DMS153 treated with DMSO at 0.1 percent for 48 hours (cell line): ENCODE measurements around the gene RPS15.
"Not testable (repeated sequence)": the region's sequence is repeated elsewhere in the genome, so short reads cannot be mapped to it uniquely, and the experiment has no call there.

Experiments
- DNase-seq: peaks from one replicate; lab custom pipeline; 2025; ENCODE audit not compliant: unreplicated experiment; lab: John Stamatoyannopoulos, UW

The RPS15 gene

DNA sequence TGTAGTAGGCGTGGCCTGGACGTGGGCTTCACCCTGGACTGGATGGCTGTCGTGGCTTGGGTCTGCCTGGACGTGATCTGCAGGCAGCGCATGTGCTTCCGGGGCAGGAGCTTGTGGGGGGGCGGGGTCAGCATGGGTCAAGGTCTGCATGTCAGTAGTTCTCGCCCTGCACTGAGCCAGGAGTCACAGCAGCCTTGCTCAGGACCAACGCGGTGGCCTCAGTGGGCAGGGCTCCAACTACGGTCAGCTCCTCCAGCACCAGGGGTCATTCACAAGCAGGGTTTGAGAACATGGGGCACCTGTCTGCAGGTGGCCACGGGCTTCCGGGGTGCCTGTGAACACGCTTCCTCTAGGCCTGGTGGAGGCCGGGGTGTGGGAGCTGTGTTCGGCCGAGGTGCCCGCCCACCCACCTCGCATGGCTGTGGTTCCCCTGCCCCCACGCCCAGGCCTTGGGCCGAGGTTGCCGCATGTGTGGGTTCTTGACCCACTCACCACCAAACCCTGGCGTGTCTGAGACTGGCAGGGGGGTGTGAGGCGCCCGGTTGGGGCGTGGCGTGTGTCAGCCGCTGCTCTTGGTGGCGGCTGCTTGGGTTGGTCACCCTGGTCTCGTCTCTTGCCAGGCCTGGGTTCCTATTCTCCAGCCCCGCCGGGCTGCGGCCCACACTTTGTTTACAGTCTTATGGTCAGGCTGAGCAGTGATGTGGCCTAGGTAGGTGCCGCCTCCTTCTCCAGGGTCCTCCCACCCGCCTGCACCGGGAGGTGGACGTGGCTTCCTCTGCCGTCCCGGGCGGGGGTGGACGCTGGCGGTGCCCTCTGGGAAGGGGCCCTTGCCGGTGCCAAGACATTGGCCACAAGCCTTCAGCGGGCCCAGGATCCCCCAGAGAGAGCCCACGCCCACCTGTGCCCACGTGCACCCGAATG, 4.8 kb upstream of the RPS15 start:
- DNase-seq: no peak

DNA sequence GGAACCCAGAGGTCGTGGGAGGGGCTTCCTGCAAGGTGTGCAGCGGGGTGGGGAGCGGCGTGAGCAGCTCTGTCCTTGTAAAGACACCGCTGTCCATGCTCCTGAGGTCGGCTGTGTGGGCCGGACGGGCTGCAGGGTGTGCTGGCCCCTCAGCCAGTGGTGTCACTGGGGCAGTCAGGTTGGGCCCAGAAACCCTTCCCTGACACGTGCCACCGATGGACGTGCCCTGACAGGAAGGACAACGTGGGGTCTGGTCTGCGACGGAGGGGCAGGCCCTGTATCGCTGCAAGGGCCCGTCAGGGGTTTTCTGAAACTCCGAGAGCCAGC, 4.2 kb upstream of the RPS15 start:
- no peak for DNase-seq

DNA sequence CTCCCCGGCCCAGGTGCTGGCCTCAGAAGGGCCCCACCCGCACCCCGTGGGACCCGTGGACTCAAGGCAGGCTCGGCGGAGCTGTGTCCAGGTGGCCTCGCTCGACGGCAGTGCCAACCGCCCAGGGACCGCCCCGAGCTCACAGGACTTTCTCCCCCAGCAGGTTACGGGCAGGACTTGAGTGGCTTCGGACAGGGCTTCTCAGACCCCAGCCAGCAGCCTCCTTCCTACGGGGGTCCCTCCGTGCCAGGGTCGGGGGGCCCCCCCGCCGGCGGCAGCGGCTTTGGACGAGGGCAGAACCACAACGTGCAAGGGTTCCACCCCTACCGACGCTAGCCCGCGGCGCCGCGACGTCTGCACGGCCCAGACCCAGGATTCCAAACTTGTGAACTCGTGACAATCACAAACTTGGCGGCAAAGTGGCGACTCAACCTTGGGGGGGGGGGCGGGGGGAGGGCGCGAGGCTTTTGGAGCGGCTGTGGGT, 3.6 kb upstream of the RPS15 start:
- no peak for DNase-seq

- no peak for DNase-seq
Measured at GRCh38 chr19:1435378-1435989, 2.7 kb upstream of the RPS15 start.

DNA sequence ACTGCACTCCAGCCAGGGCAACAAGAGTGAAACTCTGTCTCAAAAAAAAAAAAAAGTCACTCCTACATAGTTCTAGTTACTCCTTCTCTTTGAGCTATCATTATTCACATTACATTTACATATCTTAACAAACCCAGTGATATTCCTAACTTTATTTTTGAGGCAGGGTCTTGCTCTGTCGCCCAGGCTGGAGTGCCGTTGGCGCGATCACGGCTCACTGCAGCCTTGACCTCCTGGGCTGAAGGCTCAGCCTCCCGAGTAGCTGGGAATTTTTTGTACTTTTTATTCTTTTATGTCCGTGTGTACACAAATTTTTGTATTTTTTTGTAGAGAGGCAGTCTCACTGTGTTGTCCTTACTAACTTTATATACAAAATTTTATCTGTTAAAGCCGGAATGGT, 587 bp upstream of the RPS15 start:
- DNase-seq: no peak

DNA sequence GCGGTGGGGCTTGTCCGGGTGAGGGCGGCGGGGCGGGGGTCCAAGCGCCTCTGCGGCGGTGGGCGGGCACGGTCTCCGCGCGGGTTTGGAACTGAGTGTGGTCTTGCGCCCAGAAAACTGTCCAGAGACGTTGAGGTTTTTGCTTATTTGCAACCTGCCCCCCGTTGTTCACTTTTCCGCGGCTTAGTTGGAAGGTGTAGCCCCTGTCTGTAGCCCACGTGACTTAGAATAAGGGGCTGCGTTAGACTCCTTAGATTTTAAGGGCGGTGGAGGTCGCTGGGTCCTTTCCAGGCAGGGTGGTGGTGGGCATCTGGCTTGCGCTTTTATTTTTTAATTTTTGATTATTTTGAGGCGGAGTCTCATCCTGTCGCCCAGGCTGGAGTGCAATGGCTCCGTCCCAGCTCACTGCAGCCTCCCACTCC, 748 bp downstream of the RPS15 start:
- no peak for DNase-seq

GRCh38 chr19:1439525-1440417, 1.6 kb downstream of the RPS15 start:
- not testable (repeated sequence) for DNase-seq

GRCh38 chr19:1440418-1440801, 2.2 kb downstream of the RPS15 start:
- DNase-seq: no peak

DNA sequence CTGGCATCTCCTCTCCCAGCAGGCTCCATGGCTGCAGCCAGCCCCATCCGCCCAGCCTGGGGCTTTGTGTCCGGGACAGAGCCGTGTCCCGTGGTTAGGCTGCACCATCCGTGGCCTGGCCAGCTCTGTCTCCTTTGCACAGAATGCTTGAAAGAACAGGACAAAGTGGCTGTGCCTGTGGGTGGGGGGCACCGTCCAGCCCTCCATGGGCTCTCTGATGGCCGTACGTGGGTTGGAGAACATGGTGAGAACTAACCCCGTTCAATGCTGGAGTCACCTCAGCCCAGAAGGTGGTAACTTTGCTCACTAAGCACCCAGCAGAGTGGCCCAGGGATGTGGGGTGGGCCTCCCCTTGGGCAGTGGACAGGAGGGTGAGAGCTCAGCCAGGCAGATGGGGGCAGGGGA, 2.8 kb downstream of the RPS15 start:
- no peak for DNase-seq

DNA sequence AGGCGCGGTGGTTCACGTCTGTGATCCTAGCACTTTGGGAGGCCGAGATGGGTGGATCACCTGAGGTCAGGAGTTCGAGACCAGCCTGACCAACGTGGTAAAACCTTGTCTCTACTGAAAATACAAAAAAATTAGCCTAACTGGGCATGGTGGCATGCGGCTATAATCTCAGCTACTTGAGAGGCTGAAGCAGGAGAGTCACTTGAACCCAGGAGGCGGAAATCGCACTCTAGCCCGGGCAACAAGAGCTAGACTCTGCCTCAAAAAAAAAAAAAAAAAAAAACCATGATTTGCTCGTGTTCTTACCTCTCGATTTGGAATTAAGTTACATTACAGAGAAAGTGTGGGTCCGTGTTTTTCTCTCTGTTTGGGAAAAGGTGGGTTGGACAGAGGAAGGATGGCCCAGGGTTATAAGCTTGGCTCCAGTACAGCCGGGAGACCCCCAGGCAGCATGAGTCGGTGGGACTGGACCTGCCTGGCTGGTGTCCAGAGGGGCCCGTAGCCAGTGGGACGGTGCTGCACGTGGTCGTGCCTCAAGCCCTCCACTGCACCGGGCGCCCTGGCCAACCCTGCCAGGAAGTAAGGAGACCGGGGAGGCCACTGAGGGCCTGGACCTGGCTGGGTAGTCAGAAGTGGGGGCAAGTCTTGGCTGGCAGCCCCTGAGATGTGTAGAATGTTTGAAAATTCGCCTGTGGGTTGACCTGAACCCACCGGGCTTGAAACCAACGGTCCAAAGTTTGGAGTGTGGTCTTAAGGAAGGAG, 3.7 kb downstream of the RPS15 start:
- DNase-seq: no peak

- DNase-seq: no peak
Measured at GRCh38 chr19:1445185-1445931, 7.2 kb downstream of the RPS15 start.

DNA sequence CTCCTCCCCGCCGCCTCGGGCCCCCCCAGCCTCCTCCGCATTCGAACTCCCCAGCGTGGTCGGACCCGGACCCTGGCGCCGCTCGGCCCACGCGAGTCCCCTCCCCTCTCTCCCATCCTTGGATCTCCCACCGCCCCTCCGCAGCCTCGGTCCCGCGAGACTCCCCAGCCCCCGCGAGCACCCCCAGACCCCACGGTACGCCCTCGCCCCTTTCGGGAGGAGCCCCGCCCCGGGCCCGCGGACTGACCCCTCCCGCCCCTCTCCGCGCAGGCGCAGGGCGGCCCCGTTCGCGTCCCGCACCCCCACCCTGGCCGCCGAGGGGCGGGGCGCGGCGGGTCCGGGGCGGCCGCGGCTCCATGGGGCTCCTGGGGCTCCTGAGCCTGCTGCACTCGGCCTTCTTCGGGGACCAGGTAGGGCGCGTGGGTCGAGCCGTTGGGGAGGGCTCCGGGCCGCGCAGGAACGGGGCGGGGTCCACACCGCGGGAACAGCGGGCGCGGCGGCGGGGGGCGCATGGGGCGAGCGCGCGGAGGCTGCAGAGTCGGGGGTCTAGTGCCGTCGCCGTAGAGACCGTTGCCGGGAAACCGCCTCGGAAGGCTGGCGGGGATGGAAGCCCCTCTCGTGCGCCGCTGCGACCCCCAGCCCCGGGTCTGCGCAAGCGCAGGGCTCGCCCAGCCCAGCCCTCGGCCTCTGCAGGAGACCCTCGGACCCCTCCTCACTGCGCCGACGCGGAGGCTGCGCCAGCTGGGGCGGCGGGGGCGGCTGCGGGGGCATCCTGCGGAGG, 7.9 kb downstream of the RPS15 start:
- DNase-seq: no peak

DNA sequence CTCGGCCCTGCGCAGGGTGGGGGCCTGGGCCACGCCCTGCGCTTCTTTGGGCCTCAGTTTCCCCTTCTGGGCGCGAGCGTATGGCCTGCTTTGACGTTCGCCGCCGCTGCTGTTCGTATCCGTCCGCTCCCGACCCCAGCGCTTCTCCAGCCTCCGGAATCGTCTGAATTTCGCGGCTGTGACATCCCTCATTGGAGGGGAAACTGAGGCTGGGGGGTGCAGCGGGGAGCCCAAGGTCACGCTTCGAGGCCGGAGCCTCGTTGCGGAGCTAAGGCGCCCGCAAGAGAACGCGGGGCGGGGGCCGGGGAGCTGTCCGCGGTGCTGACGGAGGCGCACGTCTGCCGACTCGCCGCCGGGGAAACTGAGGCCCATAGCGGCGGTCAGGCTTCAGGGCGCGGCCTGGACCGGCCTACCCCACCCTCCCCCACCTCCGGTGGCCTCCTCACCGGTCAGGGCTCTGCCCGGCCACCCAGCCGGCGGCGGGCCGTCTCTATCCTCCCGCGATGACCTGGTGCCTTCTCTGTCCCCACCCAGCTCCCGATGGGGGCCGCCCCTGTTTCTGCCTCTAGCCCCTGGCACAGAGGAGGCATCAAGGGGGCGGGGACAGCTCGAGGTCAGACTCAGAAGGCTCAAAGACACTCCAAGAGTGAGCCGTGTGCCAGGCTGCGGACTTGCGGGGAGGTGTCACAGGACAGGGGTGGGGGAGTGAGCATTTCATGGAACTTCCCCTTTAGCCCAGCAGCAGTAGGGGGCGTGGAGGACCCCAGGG, 8.7 kb downstream of the RPS15 start:
- DNase-seq: no peak

DNA sequence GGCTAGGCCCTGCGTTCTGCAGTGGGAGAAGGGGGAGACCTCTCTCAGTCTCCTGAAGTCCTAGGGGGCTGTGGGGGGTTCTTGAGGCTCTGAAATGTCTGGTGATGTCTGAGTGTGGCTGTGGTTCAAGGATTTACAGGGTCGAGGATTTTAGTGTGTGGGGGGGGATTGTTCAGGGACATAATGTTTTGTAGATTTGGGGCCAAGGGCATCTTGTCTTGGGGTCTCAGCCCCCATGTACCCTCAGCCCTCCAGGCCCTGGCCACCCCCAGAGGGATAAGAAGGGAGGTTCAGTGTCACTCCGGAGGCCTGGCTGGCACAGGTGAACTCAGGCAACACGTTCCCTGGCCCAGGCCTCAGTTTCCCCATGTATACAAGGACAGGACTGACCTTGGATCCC, 9.3 kb downstream of the RPS15 start:
- DNase-seq: no peak

DNA sequence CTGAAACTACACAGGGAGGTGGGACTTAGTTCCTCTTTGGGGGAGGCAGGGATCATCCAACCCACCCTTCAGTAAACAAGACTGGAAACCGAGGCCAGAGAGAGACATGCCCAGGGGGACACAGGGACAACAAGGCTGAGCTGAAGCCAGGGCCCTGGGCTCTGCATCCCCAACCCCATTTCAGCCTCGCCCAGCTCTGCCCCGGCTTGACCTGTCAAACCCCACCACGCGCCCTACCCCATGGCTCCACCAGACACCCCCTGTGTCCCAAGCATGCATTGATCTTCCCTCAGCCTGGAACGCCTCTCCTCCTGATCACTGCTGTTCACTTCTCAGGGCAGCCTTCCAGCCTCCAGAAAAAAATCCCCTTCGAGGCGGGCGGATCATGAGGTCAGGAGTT, 9.7 kb downstream of the RPS15 start:
- DNase-seq: no peak

- DNase-seq: no peak
Measured at GRCh38 chr19:1449467-1450442, 11.6 kb downstream of the RPS15 start, which contains the start of gene APC2. TSS of gene APC2 (plus strand) at chr19:1450121. CDS start at chr19:1453002, 2,881 bp downstream.
